ENCODE results near the gene SLC34A2. TPM values are rescaled to one million over a fixed set of nuclear protein-coding genes. Genes with fewer than 3 reads are reported as not detected.
A peak's percentile ranks its signal among the peaks of the same experiment; 100 is the strongest.

The SLC34A2 gene, protein sequence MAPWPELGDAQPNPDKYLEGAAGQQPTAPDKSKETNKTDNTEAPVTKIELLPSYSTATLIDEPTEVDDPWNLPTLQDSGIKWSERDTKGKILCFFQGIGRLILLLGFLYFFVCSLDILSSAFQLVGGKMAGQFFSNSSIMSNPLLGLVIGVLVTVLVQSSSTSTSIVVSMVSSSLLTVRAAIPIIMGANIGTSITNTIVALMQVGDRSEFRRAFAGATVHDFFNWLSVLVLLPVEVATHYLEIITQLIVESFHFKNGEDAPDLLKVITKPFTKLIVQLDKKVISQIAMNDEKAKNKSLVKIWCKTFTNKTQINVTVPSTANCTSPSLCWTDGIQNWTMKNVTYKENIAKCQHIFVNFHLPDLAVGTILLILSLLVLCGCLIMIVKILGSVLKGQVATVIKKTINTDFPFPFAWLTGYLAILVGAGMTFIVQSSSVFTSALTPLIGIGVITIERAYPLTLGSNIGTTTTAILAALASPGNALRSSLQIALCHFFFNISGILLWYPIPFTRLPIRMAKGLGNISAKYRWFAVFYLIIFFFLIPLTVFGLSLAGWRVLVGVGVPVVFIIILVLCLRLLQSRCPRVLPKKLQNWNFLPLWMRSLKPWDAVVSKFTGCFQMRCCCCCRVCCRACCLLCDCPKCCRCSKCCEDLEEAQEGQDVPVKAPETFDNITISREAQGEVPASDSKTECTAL
- total RNA-seq (2021) (1.7 to 1.9 TPM (median 1.8 TPM) in 3 replicates), Bru-seq, nascent RNA (percentile 19 among the genes with signal in this experiment)
- long read RNA-seq, experiment 1, full-length matches to known transcripts, result 1 of 2 reads
- long read RNA-seq, experiment 1, partial matches to known transcripts, result 1 of 2 reads
- long read RNA-seq, experiment 1, other reads (novel, unspliced or antisense), result 0 of 2 reads
- long read RNA-seq, experiment 2, result 0 reads
- long read RNA-seq, experiment 3, result 0 reads

DNA sequence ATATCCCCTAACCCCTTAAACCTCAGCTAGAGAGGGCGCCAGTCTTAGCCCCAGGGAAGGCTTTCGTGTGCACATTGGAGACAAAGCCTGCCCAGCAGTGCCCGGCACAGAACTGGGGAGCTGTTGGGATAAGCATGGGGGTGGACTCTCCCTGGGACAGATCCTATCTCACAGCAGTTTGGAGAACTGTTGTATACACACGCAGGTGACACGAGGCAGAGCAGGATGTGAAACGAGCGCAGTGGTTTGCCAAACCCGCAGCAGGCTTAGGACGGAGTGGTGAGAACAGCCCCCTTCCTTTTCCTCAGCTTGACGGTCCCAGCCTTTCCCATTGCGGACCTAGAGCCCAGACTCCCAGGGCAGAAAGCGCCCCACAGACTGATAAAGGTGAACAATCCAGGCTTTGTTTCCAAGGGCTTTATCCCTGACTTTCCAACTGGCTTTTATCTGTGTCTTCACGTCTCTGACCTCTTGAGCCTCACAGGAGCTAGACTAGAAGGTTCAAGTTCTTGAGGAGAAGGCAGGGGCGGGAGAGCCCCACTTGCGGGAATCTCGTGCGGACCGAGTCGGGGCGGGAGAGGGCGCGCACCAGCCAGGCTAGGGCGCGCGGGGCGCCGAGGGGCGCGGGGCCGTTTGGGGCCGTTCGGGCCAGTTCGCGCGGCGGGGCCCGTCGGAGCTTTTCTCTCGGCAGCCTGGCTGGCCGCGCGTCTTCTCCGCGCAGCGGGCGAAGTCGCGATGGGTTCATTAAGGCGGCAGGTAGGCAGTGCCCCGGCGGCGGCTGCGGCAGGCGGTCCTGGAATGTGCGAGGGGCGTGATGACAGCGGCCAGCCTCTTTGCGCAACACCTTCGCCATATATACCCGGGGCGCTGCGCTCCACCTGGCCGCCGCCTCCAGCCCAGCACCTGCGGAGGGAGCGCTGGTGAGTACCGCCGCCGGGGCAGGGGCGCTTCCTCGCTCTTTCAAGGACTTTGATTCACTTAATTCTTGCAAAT is at the start of gene SLC34A2:
TSS of gene SLC34A2 (plus strand) at position 881 of the 993 bp plus-strand sequence. CDS start 6,650 bp downstream, outside the sequence.
- ChIA-PET CTCF (interaction anchor here (0.6 to 2.7 kb wide), 12 partner anchors 9 to 365 kb away, joined by 3 to 15 read pairs (median 6); partner anchors contain the start of gene ZCCHC4), POLR2A (interaction anchor here (0.8 kb wide), 1 partner anchor 78 kb away, joined by 4 read pairs; no protein-coding TSS in a partner anchor)
- DNase-seq (ENCODE audit: low spot score) (peak; percentile 85), ATAC-seq (peak; percentile 71)
- Mint-ChIP-seq H3K9me3 (no peaks in the 10 kb centered on the region), H3K27ac (no peak within 1 kb of the TSS), H3K36me3 (no peaks in the 10 kb centered on the region), H3K27me3 (ENCODE audit: low read depth) (peaks cover 47% of the 10 kb centered on the region), H3K4me1 (peaks cover 26% of the 10 kb centered on the region), H3K4me3 (peak within 1 kb of the TSS; percentile 66)
- TF ChIP-seq GRHL2 (CRISPR knock-in tag; IDR thresholded peaks at IDR 0.05; ENCODE audit: insufficient replicate concordance, severe bottlenecking) (no peak), ZNF671 (CRISPR knock-in tag; IDR thresholded peaks at IDR 0.05) (no peak), SMAD3 (CRISPR knock-in tag; IDR thresholded peaks at IDR 0.05; ENCODE audit: borderline replicate concordance) (peak; percentile 87), PRRX2 (CRISPR knock-in tag; IDR thresholded peaks at IDR 0.05) (no peak), ETV6 (CRISPR knock-in tag; IDR thresholded peaks at IDR 0.05) (no peak), TCF7 (CRISPR knock-in tag; IDR thresholded peaks at IDR 0.05; ENCODE audit: low read depth) (peak; percentile 63; the same call in 1 of the 2 replicates), NFATC4 (CRISPR knock-in tag; IDR thresholded peaks at IDR 0.05) (no peak), ZNF121 (CRISPR knock-in tag; IDR thresholded peaks at IDR 0.05) (no peak), CREB1 (CRISPR knock-in tag; IDR thresholded peaks at IDR 0.05) (peak; percentile 90), FOXJ3 (CRISPR knock-in tag; IDR thresholded peaks at IDR 0.05; ENCODE audit: borderline replicate concordance) (no peak), CREM (CRISPR knock-in tag; IDR thresholded peaks at IDR 0.05) (peak; percentile 81), TEAD4 (CRISPR knock-in tag; IDR thresholded peaks at IDR 0.05) (peak; percentile 94), RELA (CRISPR knock-in tag; IDR thresholded peaks at IDR 0.05; ENCODE audit: borderline replicate concordance) (peak; percentile 96), HMGA2 (CRISPR knock-in tag; IDR thresholded peaks at IDR 0.05) (no peak), ZNF263 (CRISPR knock-in tag; IDR thresholded peaks at IDR 0.05; ENCODE audit: low read depth) (peak; percentile 70), ZNF396 (CRISPR knock-in tag; IDR thresholded peaks at IDR 0.05; ENCODE audit: borderline replicate concordance) (no peak), ATF1 (CRISPR knock-in tag; IDR thresholded peaks at IDR 0.05) (peak; percentile 92; the same call in 1 of the 2 replicates), FOXK1 (CRISPR knock-in tag; IDR thresholded peaks at IDR 0.05) (peak; percentile 82), ZBTB21 (CRISPR knock-in tag; IDR thresholded peaks at IDR 0.05; ENCODE audit: borderline replicate concordance) (peak; percentile 70; the same call in 1 of the 2 replicates), IRF2 (CRISPR knock-in tag; IDR thresholded peaks at IDR 0.05; ENCODE audit: borderline replicate concordance, low read depth) (peak; percentile 84; the same call in 1 of the 2 replicates), OVOL2 (CRISPR knock-in tag; IDR thresholded peaks at IDR 0.05; ENCODE audit: borderline replicate concordance) (no peak)
- TF ChIP-seq, protein P1, sequence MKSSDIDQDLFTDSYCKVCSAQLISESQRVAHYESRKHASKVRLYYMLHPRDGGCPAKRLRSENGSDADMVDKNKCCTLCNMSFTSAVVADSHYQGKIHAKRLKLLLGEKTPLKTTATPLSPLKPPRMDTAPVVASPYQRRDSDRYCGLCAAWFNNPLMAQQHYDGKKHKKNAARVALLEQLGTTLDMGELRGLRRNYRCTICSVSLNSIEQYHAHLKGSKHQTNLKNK (CRISPR knock-in tag; IDR thresholded peaks at IDR 0.05), result no peak
- TF ChIP-seq, protein P2, sequence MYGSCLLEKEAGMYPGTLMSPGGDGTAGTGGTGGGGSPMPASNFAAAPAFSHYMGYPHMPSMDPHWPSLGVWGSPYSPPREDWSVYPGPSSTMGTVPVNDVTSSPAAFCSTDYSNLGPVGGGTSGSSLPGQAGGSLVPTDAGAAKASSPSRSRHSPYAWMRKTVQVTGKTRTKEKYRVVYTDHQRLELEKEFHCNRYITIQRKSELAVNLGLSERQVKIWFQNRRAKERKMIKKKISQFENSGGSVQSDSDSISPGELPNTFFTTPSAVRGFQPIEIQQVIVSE (CRISPR knock-in tag; IDR thresholded peaks at IDR 0.05; ENCODE audit: borderline replicate concordance), result no peak
- TF ChIP-seq, protein P3, sequence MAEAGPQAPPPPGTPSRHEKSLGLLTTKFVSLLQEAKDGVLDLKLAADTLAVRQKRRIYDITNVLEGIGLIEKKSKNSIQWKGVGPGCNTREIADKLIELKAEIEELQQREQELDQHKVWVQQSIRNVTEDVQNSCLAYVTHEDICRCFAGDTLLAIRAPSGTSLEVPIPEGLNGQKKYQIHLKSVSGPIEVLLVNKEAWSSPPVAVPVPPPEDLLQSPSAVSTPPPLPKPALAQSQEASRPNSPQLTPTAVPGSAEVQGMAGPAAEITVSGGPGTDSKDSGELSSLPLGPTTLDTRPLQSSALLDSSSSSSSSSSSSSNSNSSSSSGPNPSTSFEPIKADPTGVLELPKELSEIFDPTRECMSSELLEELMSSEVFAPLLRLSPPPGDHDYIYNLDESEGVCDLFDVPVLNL (CRISPR knock-in tag; IDR thresholded peaks at IDR 0.05; ENCODE audit: borderline replicate concordance, low read depth), result peak; percentile 51; the same call in 1 of the 2 replicates
- TF ChIP-seq, protein P4, sequence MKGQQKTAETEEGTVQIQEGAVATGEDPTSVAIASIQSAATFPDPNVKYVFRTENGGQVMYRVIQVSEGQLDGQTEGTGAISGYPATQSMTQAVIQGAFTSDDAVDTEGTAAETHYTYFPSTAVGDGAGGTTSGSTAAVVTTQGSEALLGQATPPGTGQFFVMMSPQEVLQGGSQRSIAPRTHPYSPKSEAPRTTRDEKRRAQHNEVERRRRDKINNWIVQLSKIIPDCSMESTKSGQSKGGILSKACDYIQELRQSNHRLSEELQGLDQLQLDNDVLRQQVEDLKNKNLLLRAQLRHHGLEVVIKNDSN (CRISPR knock-in tag; IDR thresholded peaks at IDR 0.05), result peak; percentile 75
- TF ChIP-seq, protein P5, sequence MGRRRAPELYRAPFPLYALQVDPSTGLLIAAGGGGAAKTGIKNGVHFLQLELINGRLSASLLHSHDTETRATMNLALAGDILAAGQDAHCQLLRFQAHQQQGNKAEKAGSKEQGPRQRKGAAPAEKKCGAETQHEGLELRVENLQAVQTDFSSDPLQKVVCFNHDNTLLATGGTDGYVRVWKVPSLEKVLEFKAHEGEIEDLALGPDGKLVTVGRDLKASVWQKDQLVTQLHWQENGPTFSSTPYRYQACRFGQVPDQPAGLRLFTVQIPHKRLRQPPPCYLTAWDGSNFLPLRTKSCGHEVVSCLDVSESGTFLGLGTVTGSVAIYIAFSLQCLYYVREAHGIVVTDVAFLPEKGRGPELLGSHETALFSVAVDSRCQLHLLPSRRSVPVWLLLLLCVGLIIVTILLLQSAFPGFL (CRISPR knock-in tag; IDR thresholded peaks at IDR 0.05; ENCODE audit: borderline replicate concordance), result no peak; the same call in 1 of the 2 replicates
- TF ChIP-seq, protein P6, sequence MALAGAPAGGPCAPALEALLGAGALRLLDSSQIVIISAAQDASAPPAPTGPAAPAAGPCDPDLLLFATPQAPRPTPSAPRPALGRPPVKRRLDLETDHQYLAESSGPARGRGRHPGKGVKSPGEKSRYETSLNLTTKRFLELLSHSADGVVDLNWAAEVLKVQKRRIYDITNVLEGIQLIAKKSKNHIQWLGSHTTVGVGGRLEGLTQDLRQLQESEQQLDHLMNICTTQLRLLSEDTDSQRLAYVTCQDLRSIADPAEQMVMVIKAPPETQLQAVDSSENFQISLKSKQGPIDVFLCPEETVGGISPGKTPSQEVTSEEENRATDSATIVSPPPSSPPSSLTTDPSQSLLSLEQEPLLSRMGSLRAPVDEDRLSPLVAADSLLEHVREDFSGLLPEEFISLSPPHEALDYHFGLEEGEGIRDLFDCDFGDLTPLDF (CRISPR knock-in tag; IDR thresholded peaks at IDR 0.05), result peak; percentile 95
- TF ChIP-seq, protein P7, sequence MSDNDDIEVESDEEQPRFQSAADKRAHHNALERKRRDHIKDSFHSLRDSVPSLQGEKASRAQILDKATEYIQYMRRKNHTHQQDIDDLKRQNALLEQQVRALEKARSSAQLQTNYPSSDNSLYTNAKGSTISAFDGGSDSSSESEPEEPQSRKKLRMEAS (CRISPR knock-in tag; IDR thresholded peaks at IDR 0.05), result peak; percentile 97

Measured in WTC11 (cell line).